ES-I3 (cell line): ENCODE measurements around the gene ERFE.

ENCODE experiments used
- H3K36me3 ChIP-seq: 2 replicates; pipeline ENCODE4 v1.6.1; 2013; ENCODE audit warnings: mild to moderate bottlenecking, low read length, control low read depth, moderate library complexity; ENCODE audit not compliant: insufficient read depth
- H3K4me1 ChIP-seq: 2 replicates; pipeline ENCODE4 v1.6.1; 2013; ENCODE audit warnings: mild to moderate bottlenecking, control low read depth, low read length; ENCODE audit not compliant: insufficient read depth
- H3K9ac ChIP-seq: 2 replicates; pipeline ENCODE4 v1.6.1; 2013; ENCODE audit warnings: low read depth, mild to moderate bottlenecking, low read length, moderate library complexity
- H3K9me3 ChIP-seq: 2 replicates; pipeline ENCODE4 v1.6.1; 2013; ENCODE audit warnings: mild to moderate bottlenecking, low read length, moderate library complexity; ENCODE audit not compliant: control insufficient read depth, insufficient read depth

ERFE gene

DNA sequence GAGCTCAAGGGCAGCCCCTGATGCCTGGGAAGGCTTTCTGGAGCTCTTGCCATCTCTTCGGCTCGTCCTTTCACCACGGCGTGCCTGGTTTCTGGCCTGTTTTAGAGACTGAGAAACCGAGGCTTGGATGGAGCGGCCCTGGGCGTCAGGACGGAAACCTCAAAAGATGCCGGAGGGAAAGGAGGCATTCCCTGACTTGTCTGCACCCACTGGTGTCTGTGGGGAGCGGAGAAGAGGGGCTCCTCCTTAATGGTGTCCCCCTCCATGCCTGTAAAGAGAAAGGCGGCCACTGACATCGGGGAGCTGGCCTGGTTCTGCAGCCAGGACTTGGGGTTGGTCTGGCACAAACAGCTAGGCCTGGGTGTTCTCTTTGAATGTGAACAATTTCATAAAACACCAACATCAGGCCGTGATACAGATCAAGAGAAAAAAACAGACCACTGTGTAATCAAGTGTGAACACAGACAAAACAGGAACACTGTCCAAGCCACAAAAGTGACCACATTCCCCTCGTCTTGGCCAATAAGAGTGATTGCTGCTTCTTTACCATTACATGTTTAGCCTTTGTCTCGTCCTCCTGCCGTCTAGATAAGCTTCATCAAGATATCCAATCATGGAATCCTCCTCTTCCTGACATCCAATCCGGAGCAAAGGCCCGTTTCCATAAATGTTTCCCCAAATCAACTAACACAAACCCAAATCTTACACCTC lies 45.4 kb downstream of the ERFE start:
- Histone ChIP-seq H3K9ac (peak overlapping the region; percentile 60), H3K9me3 (no peaks in the 10 kb centered on the region), H3K4me1 (no peaks in the 10 kb centered on the region), H3K36me3 (no peaks in the 10 kb centered on the region)

DNA sequence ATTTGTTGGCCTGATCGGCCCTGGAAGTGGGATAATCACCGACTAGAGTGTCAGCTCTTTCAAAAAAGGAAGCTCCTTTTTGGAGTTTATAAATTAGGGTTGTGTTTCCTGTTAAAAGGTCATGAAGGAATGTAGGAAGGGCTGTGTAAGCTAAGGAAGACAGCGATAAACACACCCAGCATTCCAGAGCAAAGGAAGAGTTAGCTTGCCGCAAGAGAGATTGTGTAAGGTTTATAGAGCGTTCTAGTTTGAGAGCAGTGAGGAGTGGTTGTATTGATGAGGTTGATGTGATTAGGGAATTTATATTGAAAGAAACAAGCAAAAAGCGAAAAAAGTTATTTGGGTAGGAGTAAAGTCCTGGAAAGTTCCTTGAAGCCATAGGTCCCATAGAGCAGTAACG lies 48.2 kb downstream of the ERFE start:
- Histone ChIP-seq H3K9me3 (no peaks in the 10 kb centered on the region), H3K9ac (no peak overlapping the region), H3K36me3 (no peaks in the 10 kb centered on the region), H3K4me1 (no peaks in the 10 kb centered on the region)

DNA sequence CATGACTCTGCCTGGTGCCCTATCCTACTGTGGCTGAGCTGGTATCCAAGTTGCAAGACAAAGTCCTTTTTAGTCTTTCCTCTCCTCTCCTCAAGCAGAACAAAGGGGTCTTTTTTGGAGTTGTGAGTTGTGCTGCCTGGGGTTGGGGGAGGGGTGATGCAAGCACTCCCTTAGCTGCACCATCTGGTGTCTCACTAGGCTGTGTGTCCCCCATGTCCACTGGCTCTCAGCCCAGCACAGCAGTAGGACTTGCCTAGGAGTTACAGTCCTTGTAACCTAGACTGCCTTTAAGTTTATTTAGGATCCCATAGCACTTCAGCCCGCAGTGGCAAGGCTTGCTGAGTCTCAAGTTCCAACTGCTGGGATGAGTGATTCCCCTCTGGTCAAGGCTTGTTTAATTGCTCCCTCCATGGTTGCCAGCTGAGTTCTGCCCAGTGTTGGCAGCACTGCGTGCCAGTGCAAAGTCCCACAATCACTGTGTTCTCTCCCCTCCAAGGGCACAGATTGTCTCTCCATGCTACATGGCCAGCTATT lies 57.9 kb downstream of the ERFE start:
- Histone ChIP-seq H3K36me3 (no peaks in the 10 kb centered on the region), H3K9ac (no peak overlapping the region), H3K4me1 (no peaks in the 10 kb centered on the region), H3K9me3 (no peaks in the 10 kb centered on the region)
